Measurements from ENCODE around the gene RNF6.

GRCh38 chr13:26221721-26222519, at the start of gene RNF6:
- no peak for TF ChIP-seq BACH2 (CRISPR knock-in tag; IDR thresholded peaks at IDR 0.05; ENCODE audit: borderline replicate concordance)
- TF ChIP-seq ARNTL (CRISPR knock-in tag; IDR thresholded peaks at IDR 0.05; ENCODE audit: borderline replicate concordance, low read depth): no peak
- TF ChIP-seq ISL1 (CRISPR knock-in tag; IDR thresholded peaks at IDR 0.05): no peak

Measured in SK-N-SH treated with all-trans-retinoic acid at 6 μM for 48 hours (cell line).